Osteoblast (primary cell): ENCODE data around the gene SLC13A3. TPM values are rescaled to one million over a fixed set of nuclear protein-coding genes. Genes with fewer than 3 reads are reported as not detected.

Experiments used
- DNase-seq: peaks from one replicate; pipeline ENCODE4 v3.0.0; 2011; ENCODE audit warnings: low spot score, mixed read lengths; ENCODE audit not compliant: insufficient read length; ENCODE audit errors: missing footprints
- H2AFZ ChIP-seq: 2 replicates; pipeline ENCODE4 v1.6.0; 2011; ENCODE audit warnings: mild to moderate bottlenecking, low read length
- H3K27ac ChIP-seq: 2 replicates; pipeline ENCODE4 v1.5.1; 2011; ENCODE audit warnings: mild to moderate bottlenecking, low read depth, low read length, moderate library complexity
- H3K27me3 ChIP-seq: 2 replicates; pipeline ENCODE4 v1.6.0; 2012; ENCODE audit warnings: mild to moderate bottlenecking, control low read depth, inconsistent platforms, low read length, moderate library complexity; ENCODE audit not compliant: insufficient read depth
- H3K36me3 ChIP-seq: 2 replicates; pipeline ENCODE4 v1.5.1; 2011; ENCODE audit warnings: mild to moderate bottlenecking, low read length, control low read depth, moderate library complexity; ENCODE audit not compliant: insufficient read depth
- H3K4me1 ChIP-seq: 2 replicates; pipeline ENCODE4 v1.5.1; 2011; ENCODE audit warnings: mild to moderate bottlenecking, low read length, control low read depth, moderate library complexity; ENCODE audit not compliant: insufficient read depth
- H3K4me2 ChIP-seq: 2 replicates; pipeline ENCODE4 v1.6.0; 2011; ENCODE audit warnings: mild to moderate bottlenecking, low read length; ENCODE audit not compliant: insufficient read depth
- H3K4me3 ChIP-seq: fragments of 200-600 bp; sonication (generic); 3 replicates; pipeline ENCODE4 v1.5.1; 2012; ENCODE audit warnings: mild to moderate bottlenecking, low read length, inconsistent platforms; ENCODE audit not compliant: insufficient read depth
- H3K79me2 ChIP-seq: 2 replicates; pipeline ENCODE4 v1.6.0; 2012; ENCODE audit warnings: mild to moderate bottlenecking, low read length, control low read depth, inconsistent platforms; ENCODE audit not compliant: insufficient read depth
- H3K9me3 ChIP-seq: 2 replicates; pipeline ENCODE4 v1.5.1; 2011; ENCODE audit warnings: low read depth, low read length, control low read depth
- H4K20me1 ChIP-seq: 2 replicates; pipeline ENCODE4 v1.6.0; 2012; ENCODE audit warnings: mild to moderate bottlenecking, low read length, control low read depth; ENCODE audit not compliant: insufficient read depth
- CTCF ChIP-seq: IDR thresholded peaks from 2 replicates; pipeline ENCODE4 v1.5.1; 2011; ENCODE audit warnings: mild to moderate bottlenecking, low read depth, low read length, moderate library complexity; ENCODE audit errors: extremely low read depth
- total RNA-seq: library from RNA; depleted of rRNA; stranded (reverse); fragments of >200 nt; gene quantifications from 2 replicates; pipeline ENCODE4 v1.2.3, GENCODE V29; 2012

The SLC13A3 gene
- total RNA-seq, 1 donor, result 1.8 TPM

GRCh38 chr20:46626758-46627157 lies 24.5 kb downstream of the SLC13A3 start:
- Histone ChIP-seq H3K27ac (no peak overlapping the region), H3K4me3 (no peak overlapping the region), H3K9me3 (no peaks in the 10 kb centered on the region), H3K4me1 (peaks cover 2% of the 10 kb centered on the region), H3K79me2 (no peaks in the 10 kb centered on the region), H2AFZ (no peak overlapping the region), H4K20me1 (no peaks in the 10 kb centered on the region), H3K36me3 (no peaks in the 10 kb centered on the region), H3K4me2 (no peak overlapping the region), H3K27me3 (no peaks in the 10 kb centered on the region)
- TF ChIP-seq CTCF, result no peak
- no peak for DNase-seq

GRCh38 chr20:46625875-46626373 lies 25.3 kb downstream of the SLC13A3 start:
- no peaks in the 10 kb centered on the region for H4K20me1 ChIP-seq
- no peak overlapping the region for H2AFZ ChIP-seq
- no peak overlapping the region for H3K4me2 ChIP-seq
- no peak overlapping the region for H3K27ac ChIP-seq
- no peak overlapping the region for H3K4me3 ChIP-seq
- H3K36me3 ChIP-seq, result no peaks in the 10 kb centered on the region
- TF ChIP-seq CTCF, result no peak
- no peak for DNase-seq
- no peaks in the 10 kb centered on the region for H3K79me2 ChIP-seq
- no peaks in the 10 kb centered on the region for H3K27me3 ChIP-seq
- H3K4me1 ChIP-seq, result peaks cover 4% of the 10 kb centered on the region
- H3K9me3 ChIP-seq, result no peaks in the 10 kb centered on the region

GRCh38 chr20:46624946-46625345 lies 26.3 kb downstream of the SLC13A3 start:
- no peaks in the 10 kb centered on the region for H3K27me3 ChIP-seq
- H4K20me1 ChIP-seq, result no peaks in the 10 kb centered on the region
- no peaks in the 10 kb centered on the region for H3K36me3 ChIP-seq
- no peak for TF ChIP-seq CTCF
- H3K9me3 ChIP-seq, result no peaks in the 10 kb centered on the region
- H3K4me1 ChIP-seq, result peaks cover 4% of the 10 kb centered on the region
- DNase-seq, result no peak
- H3K27ac ChIP-seq, result no peak overlapping the region
- no peak overlapping the region for H3K4me3 ChIP-seq
- H3K79me2 ChIP-seq, result no peaks in the 10 kb centered on the region
- no peak overlapping the region for H3K4me2 ChIP-seq
- no peak overlapping the region for H2AFZ ChIP-seq

GRCh38 chr20:46622165-46622564 lies 29.1 kb downstream of the SLC13A3 start:
- Histone ChIP-seq H2AFZ (no peak overlapping the region), H3K36me3 (no peaks in the 10 kb centered on the region), H3K27ac (no peak overlapping the region), H3K4me3 (no peak overlapping the region), H3K9me3 (no peaks in the 10 kb centered on the region), H3K27me3 (no peaks in the 10 kb centered on the region), H3K4me2 (no peak overlapping the region), H3K4me1 (peaks cover 4% of the 10 kb centered on the region), H4K20me1 (no peaks in the 10 kb centered on the region), H3K79me2 (no peaks in the 10 kb centered on the region)
- no peak for TF ChIP-seq CTCF
- no peak for DNase-seq
